ENCODE results near the gene PDE1C.

PDE1C gene

DNA sequence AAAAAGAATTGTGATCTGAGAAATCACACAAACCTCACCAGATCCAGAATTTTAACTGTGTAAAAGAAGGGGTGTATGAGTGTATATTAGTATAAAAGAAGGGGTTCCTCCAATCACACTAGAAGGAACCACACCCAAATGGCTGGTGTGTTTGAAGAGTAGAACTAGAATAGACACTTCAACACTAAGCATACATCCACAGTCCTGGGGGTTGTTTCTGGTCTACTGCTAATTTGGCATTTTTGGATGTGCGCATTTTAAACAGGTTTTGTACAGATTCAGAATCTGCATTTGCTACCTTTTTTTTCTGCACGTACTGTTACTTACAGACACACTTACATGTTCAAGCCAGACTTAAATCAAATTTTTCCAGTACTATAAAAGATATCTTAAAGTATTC, 64.6 kb downstream of the PDE1C start:
- DNase-seq, result no peak
- H3K9me3 ChIP-seq (ENCODE audit: control extremely low read depth in 1 of 5, control insufficient read depth in 4 of 5, insufficient read depth in 2 of 5, low read depth in 1 of 5, low read length in 4 of 5), result peaks cover 0 to 7% (median 3%) of the 10 kb centered on the region in 5 experiments
- no peaks in the 10 kb centered on the region for H3K27me3 ChIP-seq (replicated peaks in 2 of 5; ENCODE audit: control insufficient read depth in 4 of 5, insufficient read depth in 5 of 5, low read length in 4 of 5)
- no peak overlapping the region for H3K4me3 ChIP-seq (ENCODE audit: control insufficient read depth in 1 of 7, extremely low read depth in 1 of 7, insufficient read depth in 4 of 7, low read depth in 2 of 7, low read length in 6 of 7)
- no peaks in the 10 kb centered on the region for H3K36me3 ChIP-seq (ENCODE audit: control insufficient read depth in 4 of 4, insufficient read depth in 4 of 4, low read length in 3 of 4)
- no peak overlapping the region for H3K27ac ChIP-seq (ENCODE audit: insufficient read depth in 1 of 2, low read depth in 1 of 2, low read length in 2 of 2, poor library complexity in 1 of 2, severe bottlenecking in 2 of 2)
- POLR2A ChIA-PET, result no interaction called here
- WGBS (ENCODE audit: insufficient coverage), result 100% methylated on average over 1 of the region's 2 CpGs
- CTCF ChIA-PET, result no interaction called here
- no peaks in the 10 kb centered on the region for H3K4me1 ChIP-seq (ENCODE audit: control extremely low read depth in 1 of 4, control insufficient read depth in 4 of 4, insufficient read depth in 4 of 4, low read length in 3 of 4)

DNA sequence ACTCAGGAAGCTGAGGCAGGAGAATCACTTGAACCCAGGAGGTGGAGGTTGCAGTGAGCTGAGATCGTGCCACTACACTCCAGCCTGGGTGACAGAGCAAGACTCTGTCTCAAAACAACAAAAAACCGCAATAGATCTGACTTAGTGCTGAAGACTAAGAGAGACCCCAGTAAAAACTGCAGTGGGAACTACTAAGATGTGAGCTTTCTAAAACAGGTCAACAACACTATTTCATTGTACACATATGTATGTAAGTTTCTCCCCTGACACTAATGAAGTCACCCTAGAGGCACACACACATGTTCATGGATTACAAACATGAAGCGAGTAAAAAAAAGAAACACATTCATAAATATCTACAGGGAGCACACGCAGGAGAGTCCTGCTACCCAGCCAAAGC, 68.3 kb downstream of the PDE1C start:
- H3K4me3 ChIP-seq (ENCODE audit: control insufficient read depth in 1 of 7, extremely low read depth in 1 of 7, insufficient read depth in 4 of 7, low read depth in 2 of 7, low read length in 6 of 7), result no peak overlapping the region
- peaks cover 0 to 7% (median 3%) of the 10 kb centered on the region in 5 experiments for H3K9me3 ChIP-seq (ENCODE audit: control extremely low read depth in 1 of 5, control insufficient read depth in 4 of 5, insufficient read depth in 2 of 5, low read depth in 1 of 5, low read length in 4 of 5)
- H3K27ac ChIP-seq (ENCODE audit: insufficient read depth in 1 of 2, low read depth in 1 of 2, low read length in 2 of 2, poor library complexity in 1 of 2, severe bottlenecking in 2 of 2), result no peak overlapping the region
- DNase-seq, result no peak
- CTCF ChIA-PET, result no interaction called here
- H3K36me3 ChIP-seq (ENCODE audit: control insufficient read depth in 4 of 4, insufficient read depth in 4 of 4, low read length in 3 of 4), result no peaks in the 10 kb centered on the region
- no peaks in the 10 kb centered on the region for H3K27me3 ChIP-seq (replicated peaks in 2 of 5; ENCODE audit: control insufficient read depth in 4 of 5, insufficient read depth in 5 of 5, low read length in 4 of 5)
- POLR2A ChIA-PET, result no interaction called here
- 82% methylated on average over 3 of the region's 4 CpGs for WGBS (ENCODE audit: insufficient coverage)
- no peaks in the 10 kb centered on the region for H3K4me1 ChIP-seq (ENCODE audit: control extremely low read depth in 1 of 4, control insufficient read depth in 4 of 4, insufficient read depth in 4 of 4, low read length in 3 of 4)

DNA sequence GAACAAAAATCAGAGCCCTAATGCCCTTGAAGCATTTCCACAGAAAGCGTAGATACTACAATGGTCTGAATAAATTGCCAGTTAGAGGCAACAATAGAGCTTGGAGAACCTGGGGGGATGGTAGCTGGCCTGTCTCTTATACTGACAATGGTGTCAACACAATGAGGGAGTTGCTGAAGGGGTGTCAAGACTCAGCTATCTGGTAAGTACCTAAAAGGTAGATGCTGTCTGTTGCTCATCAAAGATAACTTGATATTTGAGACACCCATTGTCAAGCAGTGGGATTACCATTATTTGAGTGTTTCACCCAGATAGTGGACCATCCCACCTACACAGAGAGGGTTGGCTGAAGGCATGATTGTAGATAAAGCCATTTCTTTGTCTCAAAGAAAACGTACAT, 72.8 kb downstream of the PDE1C start:
- Histone ChIP-seq H3K36me3 (ENCODE audit: control insufficient read depth in 4 of 4, insufficient read depth in 4 of 4, low read length in 3 of 4) (no peaks in the 10 kb centered on the region), H3K9me3 (ENCODE audit: control extremely low read depth in 1 of 5, control insufficient read depth in 4 of 5, insufficient read depth in 2 of 5, low read depth in 1 of 5, low read length in 4 of 5) (peaks cover 0 to 7% (median 3%) of the 10 kb centered on the region in 5 experiments), H3K27me3 (replicated peaks in 2 of 5; ENCODE audit: control insufficient read depth in 4 of 5, insufficient read depth in 5 of 5, low read length in 4 of 5) (no peaks in the 10 kb centered on the region), H3K4me3 (ENCODE audit: control insufficient read depth in 1 of 7, extremely low read depth in 1 of 7, insufficient read depth in 4 of 7, low read depth in 2 of 7, low read length in 6 of 7) (no peak overlapping the region), H3K4me1 (ENCODE audit: control extremely low read depth in 1 of 4, control insufficient read depth in 4 of 4, insufficient read depth in 4 of 4, low read length in 3 of 4) (no peaks in the 10 kb centered on the region), H3K27ac (ENCODE audit: insufficient read depth in 1 of 2, low read depth in 1 of 2, low read length in 2 of 2, poor library complexity in 1 of 2, severe bottlenecking in 2 of 2) (no peak overlapping the region)
- no peak for DNase-seq
- 100% methylated on average over 2 of the region's 2 CpGs for WGBS (ENCODE audit: insufficient coverage)
- ChIA-PET POLR2A (no interaction called here), CTCF (no interaction called here)

DNA sequence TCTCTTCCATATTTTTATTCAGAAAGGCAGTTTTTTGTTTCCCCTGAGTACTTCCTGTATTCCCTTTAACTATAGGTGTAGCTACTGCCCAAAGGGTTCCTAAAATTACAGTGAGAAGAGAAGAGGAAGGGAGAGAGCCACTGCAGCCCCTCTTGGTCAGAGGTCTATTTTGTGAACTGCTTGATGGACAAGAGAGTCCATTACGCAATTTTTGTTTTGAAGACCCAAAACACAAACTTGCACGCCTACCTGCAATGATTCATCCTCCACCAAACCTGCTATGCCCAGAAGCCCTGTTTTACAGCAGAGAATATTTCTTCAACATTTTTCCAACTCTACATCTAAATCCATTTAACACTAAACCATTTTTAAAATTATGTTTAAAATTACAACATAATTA, 75.1 kb downstream of the PDE1C start:
- Histone ChIP-seq H3K27ac (ENCODE audit: insufficient read depth in 1 of 2, low read depth in 1 of 2, low read length in 2 of 2, poor library complexity in 1 of 2, severe bottlenecking in 2 of 2) (no peak overlapping the region), H3K4me1 (ENCODE audit: control extremely low read depth in 1 of 4, control insufficient read depth in 4 of 4, insufficient read depth in 4 of 4, low read length in 3 of 4) (no peaks in the 10 kb centered on the region), H3K9me3 (ENCODE audit: control extremely low read depth in 1 of 5, control insufficient read depth in 4 of 5, insufficient read depth in 2 of 5, low read depth in 1 of 5, low read length in 4 of 5) (no peaks in the 10 kb centered on the region), H3K36me3 (ENCODE audit: control insufficient read depth in 4 of 4, insufficient read depth in 4 of 4, low read length in 3 of 4) (no peaks in the 10 kb centered on the region), H3K27me3 (replicated peaks in 2 of 5; ENCODE audit: control insufficient read depth in 4 of 5, insufficient read depth in 5 of 5, low read length in 4 of 5) (no peaks in the 10 kb centered on the region), H3K4me3 (ENCODE audit: control insufficient read depth in 1 of 7, extremely low read depth in 1 of 7, insufficient read depth in 4 of 7, low read depth in 2 of 7, low read length in 6 of 7) (no peak overlapping the region)
- POLR2A ChIA-PET, result no interaction called here
- 100% methylated on average over 2 of the region's 2 CpGs for WGBS (ENCODE audit: insufficient coverage)
- no peak for DNase-seq
- CTCF ChIA-PET, result no interaction called here

DNA sequence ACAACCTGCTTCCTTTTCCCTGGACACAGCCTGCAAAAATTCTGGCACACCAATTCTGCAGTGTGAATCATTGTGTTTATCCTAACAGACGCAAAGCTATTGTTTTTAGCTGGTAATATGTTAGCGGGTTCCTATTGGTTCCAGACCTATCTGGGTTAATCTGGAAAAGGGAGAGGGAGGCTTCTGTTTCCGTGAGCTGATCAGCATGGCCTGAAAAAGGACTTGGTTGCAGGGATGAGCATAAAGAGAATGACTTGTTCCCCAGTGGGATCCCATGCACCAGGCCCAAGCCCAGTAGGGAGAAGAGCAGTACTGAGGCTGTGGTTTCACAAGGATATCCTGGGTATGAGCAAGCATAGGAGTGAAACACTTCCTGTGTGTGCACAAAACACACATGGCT, 78.4 kb downstream of the PDE1C start:
- Histone ChIP-seq H3K27me3 (replicated peaks in 2 of 5; ENCODE audit: control insufficient read depth in 4 of 5, insufficient read depth in 5 of 5, low read length in 4 of 5) (no peaks in the 10 kb centered on the region), H3K36me3 (ENCODE audit: control insufficient read depth in 4 of 4, insufficient read depth in 4 of 4, low read length in 3 of 4) (no peaks in the 10 kb centered on the region), H3K9me3 (ENCODE audit: control extremely low read depth in 1 of 5, control insufficient read depth in 4 of 5, insufficient read depth in 2 of 5, low read depth in 1 of 5, low read length in 4 of 5) (no peaks in the 10 kb centered on the region), H3K4me1 (ENCODE audit: control extremely low read depth in 1 of 4, control insufficient read depth in 4 of 4, insufficient read depth in 4 of 4, low read length in 3 of 4) (no peaks in the 10 kb centered on the region), H3K4me3 (ENCODE audit: control insufficient read depth in 1 of 7, extremely low read depth in 1 of 7, insufficient read depth in 4 of 7, low read depth in 2 of 7, low read length in 6 of 7) (no peak overlapping the region), H3K27ac (ENCODE audit: insufficient read depth in 1 of 2, low read depth in 1 of 2, low read length in 2 of 2, poor library complexity in 1 of 2, severe bottlenecking in 2 of 2) (no peak overlapping the region)
- 81% methylated on average over 3 of the region's 3 CpGs for WGBS (ENCODE audit: insufficient coverage)
- DNase-seq, result no peak
- POLR2A ChIA-PET, result no interaction called here
- CTCF ChIA-PET, result interaction anchor here (0.7 kb wide), 1 partner anchor 9 kb away, joined by 3 read pairs; no protein-coding TSS in a partner anchor

DNA sequence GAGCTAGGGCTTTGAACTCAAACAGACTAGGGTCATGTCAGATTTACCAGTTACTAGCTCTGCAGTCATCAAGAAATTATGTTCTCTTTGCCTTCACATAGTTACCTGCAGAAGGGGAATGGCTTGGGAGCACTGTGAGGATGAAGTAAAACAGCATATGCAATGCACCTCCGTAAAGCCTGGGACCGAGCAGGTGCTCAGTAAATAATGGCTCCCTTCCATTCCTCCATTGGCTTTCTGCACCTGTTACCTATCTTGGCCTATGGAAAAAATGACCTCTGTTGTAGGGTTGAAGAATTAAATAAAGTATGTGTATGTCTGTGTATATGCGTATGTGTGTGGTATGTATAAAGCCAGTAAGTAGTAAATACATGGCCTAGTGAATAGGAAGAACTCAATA, 78.8 kb downstream of the PDE1C start:
- no peak for DNase-seq
- H3K9me3 ChIP-seq (ENCODE audit: control extremely low read depth in 1 of 5, control insufficient read depth in 4 of 5, insufficient read depth in 2 of 5, low read depth in 1 of 5, low read length in 4 of 5), result no peaks in the 10 kb centered on the region
- ChIA-PET CTCF (no interaction called here), POLR2A (no interaction called here)
- no peak overlapping the region for H3K27ac ChIP-seq (ENCODE audit: insufficient read depth in 1 of 2, low read depth in 1 of 2, low read length in 2 of 2, poor library complexity in 1 of 2, severe bottlenecking in 2 of 2)
- no peaks in the 10 kb centered on the region for H3K4me1 ChIP-seq (ENCODE audit: control extremely low read depth in 1 of 4, control insufficient read depth in 4 of 4, insufficient read depth in 4 of 4, low read length in 3 of 4)
- H3K27me3 ChIP-seq (replicated peaks in 2 of 5; ENCODE audit: control insufficient read depth in 4 of 5, insufficient read depth in 5 of 5, low read length in 4 of 5), result no peaks in the 10 kb centered on the region
- no peak overlapping the region for H3K4me3 ChIP-seq (ENCODE audit: control insufficient read depth in 1 of 7, extremely low read depth in 1 of 7, insufficient read depth in 4 of 7, low read depth in 2 of 7, low read length in 6 of 7)
- 100% methylated on average over 3 of the region's 3 CpGs for WGBS (ENCODE audit: insufficient coverage)
- H3K36me3 ChIP-seq (ENCODE audit: control insufficient read depth in 4 of 4, insufficient read depth in 4 of 4, low read length in 3 of 4), result no peaks in the 10 kb centered on the region

DNA sequence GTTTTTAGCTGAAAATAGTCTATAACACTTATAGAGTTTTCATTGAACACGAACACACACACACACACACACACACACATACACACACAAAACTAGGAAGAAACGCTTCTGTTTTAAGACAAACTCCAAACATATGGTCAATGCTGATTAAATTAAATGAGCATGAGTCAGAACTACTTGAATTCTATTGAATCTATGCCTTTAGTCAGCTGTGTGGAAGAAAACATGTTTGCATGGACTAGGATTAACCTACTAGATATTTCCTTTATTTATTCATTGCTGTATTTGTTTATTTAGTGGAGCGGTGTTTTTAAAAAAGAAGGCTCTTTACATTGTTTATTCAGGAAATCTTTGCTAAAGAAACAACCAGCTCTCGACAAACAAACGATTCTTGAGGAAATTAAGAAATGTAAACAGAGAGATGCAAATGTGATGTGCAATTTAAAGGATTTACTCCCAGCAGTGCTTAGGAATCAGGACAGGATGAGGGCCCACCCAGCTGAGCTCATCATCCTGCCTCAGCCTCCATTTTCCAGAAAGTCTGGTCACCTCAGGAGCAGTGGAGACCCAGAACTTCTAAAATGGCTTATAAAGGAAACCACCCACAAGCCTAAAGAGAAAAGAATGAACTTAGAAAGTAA, 83.2 kb downstream of the PDE1C start:
- H3K4me3 ChIP-seq (ENCODE audit: control insufficient read depth in 1 of 7, extremely low read depth in 1 of 7, insufficient read depth in 4 of 7, low read depth in 2 of 7, low read length in 6 of 7), result no peak overlapping the region
- 80% methylated on average over 1 of the region's 5 CpGs for WGBS (ENCODE audit: insufficient coverage)
- no peak overlapping the region for H3K27ac ChIP-seq (ENCODE audit: insufficient read depth in 1 of 2, low read depth in 1 of 2, low read length in 2 of 2, poor library complexity in 1 of 2, severe bottlenecking in 2 of 2)
- peaks cover 0 to 2% (median 0%) of the 10 kb centered on the region in 5 experiments for H3K9me3 ChIP-seq (ENCODE audit: control extremely low read depth in 1 of 5, control insufficient read depth in 4 of 5, insufficient read depth in 2 of 5, low read depth in 1 of 5, low read length in 4 of 5)
- POLR2A ChIA-PET, result no interaction called here
- no peaks in the 10 kb centered on the region for H3K27me3 ChIP-seq (replicated peaks in 2 of 5; ENCODE audit: control insufficient read depth in 4 of 5, insufficient read depth in 5 of 5, low read length in 4 of 5)
- H3K4me1 ChIP-seq (ENCODE audit: control extremely low read depth in 1 of 4, control insufficient read depth in 4 of 4, insufficient read depth in 4 of 4, low read length in 3 of 4), result no peaks in the 10 kb centered on the region
- DNase-seq, result no peak
- CTCF ChIA-PET, result no interaction called here
- no peaks in the 10 kb centered on the region for H3K36me3 ChIP-seq (ENCODE audit: control insufficient read depth in 4 of 4, insufficient read depth in 4 of 4, low read length in 3 of 4)
